HCT116 (cell line): ENCODE measurements around the gene FBXL7. TPM values are rescaled to one million over a fixed set of nuclear protein-coding genes. Genes with fewer than 3 reads are reported as not detected.

Experiments
- ATAC-seq: fragments of 200-7000 bp; cut with Tn5 transposase; 2 replicates; pipeline ENCODE4 v1.9.1; 2020; ENCODE audit warnings: mild to moderate bottlenecking, moderate library complexity
- BruUV-seq: library from RNA; stranded (reverse); fragments of 400-500 nt; replicated peaks from 2 replicates; lab custom pipeline; 2021; lab: Mats Ljungman, UMichigan
- CTCF ChIA-PET: fragments of 300-600 bp; sonication (Branson Sonifier 250); formaldehyde crosslinking; loops from one replicate; lab custom pipeline; 2021; ENCODE audit warnings: antibody characterized with exemption; lab: Charles Lee
- POLR2A ChIA-PET: fragments of 300-600, 350-600 bp; sonication (Branson Sonifier 250); formaldehyde crosslinking; loops from one replicate; lab custom pipeline; 2021; ENCODE audit warnings: antibody characterized with exemption; lab: Charles Lee
- RAD21 ChIA-PET, 2 experiments: fragments of 300-600 bp; sonication (Branson Sonifier 250); formaldehyde crosslinking; loops; one replicate each; lab custom pipeline; 2023; ENCODE audit warnings: low total read pairs in 2 of 2; ENCODE audit not compliant: uncharacterized antibody in 2 of 2, unreplicated experiment in 2 of 2, low non-redundant PET in 1 of 2; lab: Charles Lee
- DNase-seq: peaks from one replicate; pipeline ENCODE4 v3.0.0-alpha.2; 2010; ENCODE audit warnings: low read depth, low spot score
- H2AFZ ChIP-seq: fragments of 200-600 bp; shearing (Covaris generic), sonication (generic); 2 replicates; pipeline ENCODE4 v1.6.1; 2017; ENCODE audit warnings: low read depth, mixed run types, mixed read lengths, antibody characterized with exemption, low read length; ENCODE audit not compliant: poor library complexity, severe bottlenecking
- H3K27ac ChIP-seq: 2 replicates; pipeline ENCODE4 v1.5.1; 2012; ENCODE audit warnings: low read depth, low read length
- H3K27me3 ChIP-seq: fragments of 200-600 bp; sonication (generic); 2 replicates; pipeline ENCODE4 v1.6.1; 2016; ENCODE audit warnings: mixed run types, low read length, mixed read lengths; ENCODE audit not compliant: insufficient read depth
- H3K36me3 ChIP-seq, 2 experiments: fragments of 200-500 bp in 1 of 2; fragments of 200-600 bp in 1 of 2; sonication (Bioruptor generic) in 1 of 2; sonication (generic) in 1 of 2; 2 replicates each; pipeline versions ENCODE4 v1.5.1 to v1.6.1; 2014 to 2016; ENCODE audit warnings: low read length in 2 of 2, inconsistent platforms in 1 of 2, mixed read lengths in 1 of 2, mixed run types in 1 of 2; ENCODE audit not compliant: insufficient read depth in 2 of 2, control insufficient read depth in 1 of 2
- H3K4me1 ChIP-seq, 2 experiments: fragments of 200-600 bp in 1 of 2; sonication (generic) in 1 of 2; 2 replicates each; pipeline versions ENCODE4 v1.5.1 to v1.6.1; 2012 to 2017; ENCODE audit warnings: low read length in 2 of 2, inconsistent platforms in 1 of 2, mild to moderate bottlenecking in 1 of 2, mixed read lengths in 1 of 2, mixed run types in 1 of 2, moderate library complexity in 1 of 2; ENCODE audit not compliant: insufficient read depth in 2 of 2, control insufficient read depth in 1 of 2
- H3K4me2 ChIP-seq: fragments of 200-600 bp; sonication (generic); 2 replicates; pipeline ENCODE4 v1.6.1; 2017; ENCODE audit warnings: mixed run types, low read length, mixed read lengths
- H3K4me3 ChIP-seq, 2 experiments: fragments of 200-600 bp in 1 of 2; sonication (generic) in 1 of 2; replicated peaks in 1 of 2; 2 replicates each; pipeline ENCODE4 v1.5.1; 2011 to 2016; ENCODE audit warnings: low read length in 2 of 2, control low read depth in 1 of 2, low read depth in 1 of 2, mild to moderate bottlenecking in 1 of 2, mixed read lengths in 1 of 2, mixed run types in 1 of 2
- H3K79me2 ChIP-seq: fragments of 200-600 bp; sonication (generic); 2 replicates; pipeline ENCODE4 v1.6.1; 2017; ENCODE audit warnings: mild to moderate bottlenecking, mixed run types, low read length, moderate library complexity, mixed read lengths; ENCODE audit not compliant: insufficient read depth
- H3K9ac ChIP-seq: fragments of 200-600 bp; sonication (generic); 2 replicates; pipeline ENCODE4 v1.6.1; 2016; ENCODE audit warnings: low read length, mixed read lengths
- H3K9me2 ChIP-seq: fragments of 200-600 bp; sonication (generic), shearing (Covaris generic); 2 replicates; pipeline ENCODE4 v1.6.1; 2017; ENCODE audit warnings: mixed run types, mild to moderate bottlenecking, moderate library complexity; ENCODE audit not compliant: insufficient read depth
- H3K9me3 ChIP-seq, 2 experiments: fragments of 200-500 bp in 1 of 2; fragments of 200-600 bp in 1 of 2; sonication (Bioruptor generic) in 1 of 2; sonication (generic) in 1 of 2; 2 replicates each; pipeline ENCODE4 v1.6.1; 2014 to 2017; ENCODE audit warnings: low read length in 2 of 2, mixed read lengths in 2 of 2, inconsistent platforms in 1 of 2, low read depth in 1 of 2, mild to moderate bottlenecking in 1 of 2, mixed run types in 1 of 2, moderate library complexity in 1 of 2; ENCODE audit not compliant: control insufficient read depth in 1 of 2, insufficient read depth in 1 of 2
- H4K20me1 ChIP-seq: fragments of 200-600 bp; sonication (generic), shearing (Covaris generic); 2 replicates; pipeline ENCODE4 v1.6.1; 2017; ENCODE audit warnings: mixed run types, mild to moderate bottlenecking, moderate library complexity; ENCODE audit not compliant: insufficient read depth
- ELF1 ChIP-seq: IDR thresholded peaks from 2 replicates; pipeline ENCODE4 v1.6.1; 2012; ENCODE audit warnings: low read depth, borderline replicate concordance
- EZH2phosphoT487 ChIP-seq: fragments of 200-600 bp; IDR thresholded peaks from 2 replicates; pipeline ENCODE4 v1.6.1; 2018; ENCODE audit warnings: antibody characterized with exemption, borderline replicate concordance
- POLR2AphosphoS5 ChIP-seq: IDR thresholded peaks from 2 replicates; pipeline ENCODE4 v1.6.1; 2011; ENCODE audit warnings: mild to moderate bottlenecking, low read depth, low read length, moderate library complexity
- REST ChIP-seq: IDR thresholded peaks from 2 replicates; pipeline ENCODE4 v1.6.1; 2012; ENCODE audit warnings: low read depth
- SP1 ChIP-seq: IDR thresholded peaks from 2 replicates; pipeline ENCODE4 v1.6.1; 2012; ENCODE audit warnings: low read depth
- SRF ChIP-seq: IDR thresholded peaks from 2 replicates; pipeline ENCODE4 v1.6.1; 2012; ENCODE audit warnings: low read depth
- intact Hi-C: fragments of 100-400 bp; cut with micrococcal nuclease; formaldehyde crosslinking; loops from 2 replicates; pipeline ENCODE4 v1.10.0; 2022
- total RNA-seq: library from RNA; stranded (reverse); gene quantifications from one replicate; pipeline ENCODE4 v1.2.1, GENCODE V29; 2021; ENCODE audit not compliant: unreplicated experiment
- TF ChIP-seq, protein P1 (sequence below), 3 experiments: fragments of 200-600 bp in 1 of 3; sonication (generic) in 1 of 3; IDR thresholded peaks in 2 of 3; conservative IDR thresholded peaks in 1 of 3; 2 replicates each; pipeline ENCODE4 v1.5.1; 2012 to 2017; ENCODE audit warnings: low read depth in 2 of 3, low read length in 2 of 3, antibody characterized with exemption in 1 of 3, borderline replicate concordance in 1 of 3, control low read depth in 1 of 3, mild to moderate bottlenecking in 1 of 3, mixed read lengths in 1 of 3, mixed run types in 1 of 3, moderate library complexity in 1 of 3; ENCODE audit not compliant: insufficient read depth in 1 of 3
- TF ChIP-seq, protein P2 (sequence below): IDR thresholded peaks from 2 replicates; pipeline ENCODE4 v1.6.1; 2011; ENCODE audit warnings: mild to moderate bottlenecking, low read length, moderate library complexity; ENCODE audit not compliant: insufficient replicate concordance; ENCODE audit errors: extremely low read depth
- TF ChIP-seq, protein P3 (sequence below): IDR thresholded peaks from 2 replicates; pipeline ENCODE4 v1.6.1; 2012

Gene FBXL7
- total RNA-seq, 1 experiment from 2014 or later: 0.05 TPM

DNA sequence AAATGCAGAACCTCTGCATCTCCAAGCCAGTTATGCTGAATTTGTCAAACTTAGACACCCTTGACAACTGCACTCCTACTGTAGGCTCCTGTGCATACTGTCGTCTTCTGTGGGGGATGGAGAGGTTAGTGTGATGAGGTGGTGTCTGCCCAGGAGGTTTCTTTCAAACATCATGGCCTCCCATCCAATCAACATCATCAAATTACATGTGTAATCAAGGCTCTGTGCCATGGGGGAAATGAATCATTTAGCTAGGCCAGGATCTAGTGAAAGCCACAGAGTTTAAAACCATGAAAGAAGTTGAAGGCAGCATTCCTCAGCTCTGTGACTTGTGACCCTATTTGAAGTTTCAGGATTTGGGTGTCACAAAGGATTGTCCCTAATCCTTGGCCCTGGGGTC, 439.0 kb downstream of the FBXL7 start:
- peaks cover 0 to 32% of the 10 kb centered on the region in 2 experiments; a peak in 2 of 4 replicates for H3K9me3 ChIP-seq
- intact Hi-C loops: no loop called here
- H3K9ac ChIP-seq: no peak overlapping the region
- DNase-seq (no peak), ATAC-seq (no peak)
- BruUV-seq: no TSS peak
- TF ChIP-seq SP1: no peak
- TF ChIP-seq, protein P1, sequence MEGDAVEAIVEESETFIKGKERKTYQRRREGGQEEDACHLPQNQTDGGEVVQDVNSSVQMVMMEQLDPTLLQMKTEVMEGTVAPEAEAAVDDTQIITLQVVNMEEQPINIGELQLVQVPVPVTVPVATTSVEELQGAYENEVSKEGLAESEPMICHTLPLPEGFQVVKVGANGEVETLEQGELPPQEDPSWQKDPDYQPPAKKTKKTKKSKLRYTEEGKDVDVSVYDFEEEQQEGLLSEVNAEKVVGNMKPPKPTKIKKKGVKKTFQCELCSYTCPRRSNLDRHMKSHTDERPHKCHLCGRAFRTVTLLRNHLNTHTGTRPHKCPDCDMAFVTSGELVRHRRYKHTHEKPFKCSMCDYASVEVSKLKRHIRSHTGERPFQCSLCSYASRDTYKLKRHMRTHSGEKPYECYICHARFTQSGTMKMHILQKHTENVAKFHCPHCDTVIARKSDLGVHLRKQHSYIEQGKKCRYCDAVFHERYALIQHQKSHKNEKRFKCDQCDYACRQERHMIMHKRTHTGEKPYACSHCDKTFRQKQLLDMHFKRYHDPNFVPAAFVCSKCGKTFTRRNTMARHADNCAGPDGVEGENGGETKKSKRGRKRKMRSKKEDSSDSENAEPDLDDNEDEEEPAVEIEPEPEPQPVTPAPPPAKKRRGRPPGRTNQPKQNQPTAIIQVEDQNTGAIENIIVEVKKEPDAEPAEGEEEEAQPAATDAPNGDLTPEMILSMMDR (IDR thresholded peaks at IDR 0.05 in 2 of 3, conservative IDR thresholded peaks at IDR 0.05 in 1 of 3; ENCODE audit: borderline replicate concordance in 1 of 3, insufficient read depth in 1 of 3, low read depth in 2 of 3, low read length in 2 of 3): no peak
- ChIA-PET CTCF (no interaction called here), RAD21 (no interaction called here), POLR2A (no interaction called here)
- H2AFZ ChIP-seq: no peak overlapping the region
- no peak overlapping the region for H3K4me2 ChIP-seq
- no peak overlapping the region for H3K4me3 ChIP-seq
- no peak overlapping the region for H3K27ac ChIP-seq
- H4K20me1 ChIP-seq: no peaks in the 10 kb centered on the region
- no peaks in the 10 kb centered on the region for H3K27me3 ChIP-seq
- no peaks in the 10 kb centered on the region for H3K36me3 ChIP-seq
- H3K9me2 ChIP-seq: no peaks in the 10 kb centered on the region
- H3K4me1 ChIP-seq: no peaks in the 10 kb centered on the region
- no peaks in the 10 kb centered on the region for H3K79me2 ChIP-seq

GRCh38 chr5:15940905-15941304, 440.9 kb downstream of the FBXL7 start:
- Histone ChIP-seq H2AFZ (no peak overlapping the region), H3K36me3 (no peaks in the 10 kb centered on the region), H3K9me2 (no peaks in the 10 kb centered on the region), H3K27me3 (no peaks in the 10 kb centered on the region), H4K20me1 (no peaks in the 10 kb centered on the region), H3K4me3 (no peak overlapping the region), H3K4me2 (no peak overlapping the region), H3K79me2 (no peaks in the 10 kb centered on the region), H3K9me3 (peaks cover 0 to 32% of the 10 kb centered on the region in 2 experiments; a peak in 2 of 4 replicates), H3K4me1 (no peaks in the 10 kb centered on the region), H3K27ac (no peak overlapping the region), H3K9ac (no peak overlapping the region)
- ChIA-PET RAD21 (no interaction called here), POLR2A (no interaction called here), CTCF (no interaction called here)
- no peak for DNase-seq
- intact Hi-C loops: no loop called here
- TF ChIP-seq REST (no peak), POLR2AphosphoS5 (no peak), ELF1 (no peak), SP1 (no peak), EZH2phosphoT487 (no peak), SRF (no peak)
- TF ChIP-seq, protein P2, sequence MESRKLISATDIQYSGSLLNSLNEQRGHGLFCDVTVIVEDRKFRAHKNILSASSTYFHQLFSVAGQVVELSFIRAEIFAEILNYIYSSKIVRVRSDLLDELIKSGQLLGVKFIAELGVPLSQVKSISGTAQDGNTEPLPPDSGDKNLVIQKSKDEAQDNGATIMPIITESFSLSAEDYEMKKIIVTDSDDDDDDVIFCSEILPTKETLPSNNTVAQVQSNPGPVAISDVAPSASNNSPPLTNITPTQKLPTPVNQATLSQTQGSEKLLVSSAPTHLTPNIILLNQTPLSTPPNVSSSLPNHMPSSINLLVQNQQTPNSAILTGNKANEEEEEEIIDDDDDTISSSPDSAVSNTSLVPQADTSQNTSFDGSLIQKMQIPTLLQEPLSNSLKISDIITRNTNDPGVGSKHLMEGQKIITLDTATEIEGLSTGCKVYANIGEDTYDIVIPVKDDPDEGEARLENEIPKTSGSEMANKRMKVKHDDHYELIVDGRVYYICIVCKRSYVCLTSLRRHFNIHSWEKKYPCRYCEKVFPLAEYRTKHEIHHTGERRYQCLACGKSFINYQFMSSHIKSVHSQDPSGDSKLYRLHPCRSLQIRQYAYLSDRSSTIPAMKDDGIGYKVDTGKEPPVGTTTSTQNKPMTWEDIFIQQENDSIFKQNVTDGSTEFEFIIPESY: no peak
- TF ChIP-seq, protein P3, sequence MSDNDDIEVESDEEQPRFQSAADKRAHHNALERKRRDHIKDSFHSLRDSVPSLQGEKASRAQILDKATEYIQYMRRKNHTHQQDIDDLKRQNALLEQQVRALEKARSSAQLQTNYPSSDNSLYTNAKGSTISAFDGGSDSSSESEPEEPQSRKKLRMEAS: no peak
- no TSS peak for BruUV-seq
- ATAC-seq: no peak
